Liver (tissue), 9 donors: ENCODE measurements around the gene SLC25A2. TPM values are rescaled to one million over a fixed set of nuclear protein-coding genes. Genes with fewer than 3 reads are reported as not detected.

Experiments
- DNase-seq: peaks from one replicate; pipeline ENCODE4 v3.0.0-alpha.2; 2017; ENCODE audit warnings: low spot score
- H3K27ac ChIP-seq, 2 donors: one replicate each; pipeline ENCODE4 v1.7.0; 2013; ENCODE audit warnings: inconsistent platforms in 2 of 2, low read length in 2 of 2, control low read depth in 1 of 2, low read depth in 1 of 2, mild to moderate bottlenecking in 1 of 2
- H3K27me3 ChIP-seq, 4 donors: one replicate each; pipeline versions ENCODE4 v1.6.1 to v1.7.0; 2013; ENCODE audit warnings: low read length in 3 of 4, inconsistent platforms in 1 of 4, mild to moderate bottlenecking in 1 of 4, moderate library complexity in 1 of 4; ENCODE audit not compliant: control insufficient read depth in 4 of 4, insufficient read depth in 4 of 4
- H3K36me3 ChIP-seq, 4 donors: one replicate each; pipeline versions ENCODE4 v1.6.1 to v1.7.0; 2013; ENCODE audit warnings: low read length in 3 of 4, mild to moderate bottlenecking in 3 of 4, low read depth in 1 of 4, moderate library complexity in 1 of 4; ENCODE audit not compliant: control insufficient read depth in 4 of 4, insufficient read depth in 3 of 4
- H3K4me1 ChIP-seq, 4 donors: one replicate each; pipeline versions ENCODE4 v1.6.1 to v1.7.0; 2013; ENCODE audit warnings: low read length in 3 of 4, mild to moderate bottlenecking in 3 of 4, moderate library complexity in 1 of 4; ENCODE audit not compliant: control insufficient read depth in 4 of 4, insufficient read depth in 4 of 4
- H3K4me3 ChIP-seq, 3 donors: one replicate each; pipeline versions ENCODE4 v1.6.1 to v1.7.0; 2013; ENCODE audit warnings: low read length in 3 of 3, control low read depth in 1 of 3, low read depth in 1 of 3, mild to moderate bottlenecking in 1 of 3
- H3K9ac ChIP-seq, 2 donors: one replicate each; pipeline ENCODE4 v1.7.0; 2013; ENCODE audit warnings: low read length in 2 of 2, mild to moderate bottlenecking in 2 of 2, moderate library complexity in 2 of 2, control low read depth in 1 of 2, low read depth in 1 of 2
- H3K9me3 ChIP-seq, 4 donors: one replicate each; pipeline versions ENCODE4 v1.6.1 to v1.7.0; 2013; ENCODE audit warnings: low read length in 3 of 4; ENCODE audit not compliant: control insufficient read depth in 4 of 4
- EGR1 ChIP-seq, 2 donors: IDR thresholded peaks; 2 replicates each; pipeline ENCODE4 v1.6.1; 2016 to 2018; ENCODE audit warnings: antibody characterized with exemption in 2 of 2, low read depth in 2 of 2
- FOXA1 ChIP-seq: IDR thresholded peaks from 2 replicates; pipeline ENCODE4 v1.6.1; 2016; ENCODE audit warnings: antibody characterized with exemption
- GABPA ChIP-seq, 2 donors: IDR thresholded peaks in 1 of 2; conservative IDR thresholded peaks in 1 of 2; 2 replicates each; pipeline ENCODE4 v1.6.1; 2016; ENCODE audit warnings: antibody characterized with exemption in 2 of 2, mild to moderate bottlenecking in 1 of 2, moderate library complexity in 1 of 2
- JUND ChIP-seq, 2 donors: IDR thresholded peaks; 2 replicates each; pipeline ENCODE4 v1.6.1; 2016; ENCODE audit warnings: antibody characterized with exemption in 2 of 2
- MAX ChIP-seq: IDR thresholded peaks from 2 replicates; pipeline ENCODE4 v1.6.1; 2016; ENCODE audit warnings: antibody characterized with exemption
- RAD21 ChIP-seq, 2 donors: IDR thresholded peaks; 2 replicates each; pipeline ENCODE4 v1.6.1; 2016; ENCODE audit warnings: antibody characterized with exemption in 2 of 2, mild to moderate bottlenecking in 2 of 2
- REST ChIP-seq: IDR thresholded peaks from 2 replicates; pipeline ENCODE4 v1.6.1; 2016; ENCODE audit warnings: antibody characterized with exemption, mild to moderate bottlenecking
- RXRA ChIP-seq, 2 donors: IDR thresholded peaks; 2 replicates each; pipeline ENCODE4 v1.6.1; 2017 to 2018; ENCODE audit warnings: antibody characterized with exemption in 2 of 2, mild to moderate bottlenecking in 1 of 2
- SP1 ChIP-seq: IDR thresholded peaks from 2 replicates; pipeline ENCODE4 v1.6.1; 2018; ENCODE audit warnings: antibody characterized with exemption, mild to moderate bottlenecking
- WGBS: extraction: QIAGEN DNeasy Blood & Tissue Kit; methylation state at CpG from one replicate; pipeline ENCODE4 v1.1.7; 2013; 5-methylcytosine and 5-hydroxymethylcytosine counted together
- polyA plus RNA-seq, 2 donors: library from polyadenylated mRNA; stranded (reverse) in 1 of 2; unstranded in 1 of 2; fragments of 200-250 nt in 1 of 2; fragments of >200 nt in 1 of 2; fragmentation: Nextera tagmentation in 1 of 2; extraction: Ambion mirVana in 1 of 2; gene quantifications; one replicate each; pipeline versions ENCODE4 v1.2.1 to v1.2.3, GENCODE V29; 2013 to 2015
- total RNA-seq, 2 donors: library from RNA; depleted of rRNA; stranded (reverse); fragments of >200 nt; gene quantifications; one replicate each; pipeline ENCODE4 v1.2.3, GENCODE V29; 2014
- TF ChIP-seq, protein P1 (sequence below): IDR thresholded peaks from 2 replicates; pipeline ENCODE4 v1.6.1; 2016; ENCODE audit warnings: antibody characterized with exemption
- TF ChIP-seq, protein P2 (sequence below): IDR thresholded peaks from 2 replicates; pipeline ENCODE4 v1.6.1; 2016; ENCODE audit warnings: antibody characterized with exemption
- TF ChIP-seq, protein P3 (sequence below): fragments of 150-350 bp; IDR thresholded peaks from 2 replicates; pipeline ENCODE4 v1.5.1; 2017; ENCODE audit warnings: improper control_type of control experiment, low read depth, low read length; ENCODE audit not compliant: missing input control
- donor health status: healthy.
- donor health status: healthy.
- donor health status: healthy.
- donor health status: healthy.
- donor health status: healthy.

Gene SLC25A2
- under 1 TPM; 0.19 to 0.42 TPM for total RNA-seq
- not detected for polyA plus RNA-seq

DNA sequence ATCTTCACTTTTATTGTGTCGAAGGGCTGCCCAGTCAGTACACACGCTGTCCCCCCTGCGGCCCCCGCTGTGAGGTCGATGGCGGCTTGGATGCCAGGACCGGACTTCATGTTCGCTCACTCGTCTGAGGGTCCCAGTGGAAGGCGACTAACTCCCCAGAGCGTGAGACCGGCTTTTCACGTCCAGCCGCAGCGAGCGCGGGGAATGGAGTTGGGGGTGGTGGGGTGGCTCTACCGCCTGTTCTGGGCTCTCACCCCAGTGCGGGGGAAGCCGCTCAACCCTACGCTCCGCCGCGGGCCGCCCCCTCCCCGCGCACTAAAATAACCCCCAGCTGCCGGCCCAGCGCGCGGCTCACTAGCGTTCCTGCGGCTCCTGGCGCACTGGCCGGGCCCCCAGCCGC is at the start of gene SLC25A2:
Gene SLC25A2, minus strand, starts transcription at position 294 of the 400 bp plus-strand sequence. Its CDS starts 184 bp downstream, at position 110.
- no peak for DNase-seq
- peaks cover 33 to 79% (median 49%) of the 10 kb centered on the region in 4 donors for H3K9me3 ChIP-seq
- H3K4me1 ChIP-seq: no peaks in the 10 kb centered on the region
- no peak for TF ChIP-seq JUND (IDR thresholded peaks at IDR 0.05)
- TF ChIP-seq EGR1 (IDR thresholded peaks at IDR 0.05; ENCODE audit: low read depth in 2 of 2): no peak
- TF ChIP-seq REST: no peak
- H3K27me3 ChIP-seq: no peaks in the 10 kb centered on the region
- no peak within 1 kb of the TSS for H3K27ac ChIP-seq
- WGBS: 48% methylated on average over 36 of the region's 36 CpGs
- no peak within 1 kb of the TSS for H3K9ac ChIP-seq
- peak within 1 kb of the TSS in 2 of 3 donors; percentile 20 to 46 for H3K4me3 ChIP-seq
- peaks cover 0 to 6% (median 0%) of the 10 kb centered on the region in 4 donors for H3K36me3 ChIP-seq

DNA sequence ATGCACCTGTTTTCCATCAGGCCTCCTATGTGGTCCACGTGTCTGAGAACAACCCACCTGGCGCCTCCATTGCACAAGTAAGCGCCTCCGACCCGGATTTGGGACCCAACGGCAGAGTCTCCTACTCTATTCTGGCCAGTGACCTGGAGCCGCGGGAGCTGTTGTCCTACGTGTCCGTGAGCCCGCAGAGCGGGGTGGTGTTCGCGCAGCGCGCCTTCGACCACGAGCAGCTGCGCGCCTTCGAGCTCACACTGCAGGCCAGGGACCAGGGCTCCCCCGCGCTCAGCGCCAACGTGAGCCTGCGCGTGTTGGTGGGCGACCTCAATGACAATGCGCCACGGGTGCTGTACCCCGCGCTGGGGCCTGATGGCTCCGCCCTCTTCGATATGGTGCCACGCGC is 47.7 kb upstream of the SLC25A2 start:
- WGBS: 32% methylated on average over 32 of the region's 36 CpGs
- Histone ChIP-seq H3K36me3 (peaks cover 0 to 3% (median 0%) of the 10 kb centered on the region in 4 donors), H3K27me3 (peaks cover 0 to 3% (median 1%) of the 10 kb centered on the region in 4 donors), H3K4me3 (peak overlapping the region in 1 of 3 donors; percentile 3), H3K27ac (no peak overlapping the region), H3K9me3 (peaks cover 29 to 64% (median 45%) of the 10 kb centered on the region in 4 donors), H3K4me1 (no peaks in the 10 kb centered on the region), H3K9ac (no peak overlapping the region)
- DNase-seq: no peak
- no peak for TF ChIP-seq SP1
- no peak for TF ChIP-seq RAD21 (IDR thresholded peaks at IDR 0.05)
- no peak for TF ChIP-seq MAX
- no peak for TF ChIP-seq RXRA (IDR thresholded peaks at IDR 0.05)

DNA sequence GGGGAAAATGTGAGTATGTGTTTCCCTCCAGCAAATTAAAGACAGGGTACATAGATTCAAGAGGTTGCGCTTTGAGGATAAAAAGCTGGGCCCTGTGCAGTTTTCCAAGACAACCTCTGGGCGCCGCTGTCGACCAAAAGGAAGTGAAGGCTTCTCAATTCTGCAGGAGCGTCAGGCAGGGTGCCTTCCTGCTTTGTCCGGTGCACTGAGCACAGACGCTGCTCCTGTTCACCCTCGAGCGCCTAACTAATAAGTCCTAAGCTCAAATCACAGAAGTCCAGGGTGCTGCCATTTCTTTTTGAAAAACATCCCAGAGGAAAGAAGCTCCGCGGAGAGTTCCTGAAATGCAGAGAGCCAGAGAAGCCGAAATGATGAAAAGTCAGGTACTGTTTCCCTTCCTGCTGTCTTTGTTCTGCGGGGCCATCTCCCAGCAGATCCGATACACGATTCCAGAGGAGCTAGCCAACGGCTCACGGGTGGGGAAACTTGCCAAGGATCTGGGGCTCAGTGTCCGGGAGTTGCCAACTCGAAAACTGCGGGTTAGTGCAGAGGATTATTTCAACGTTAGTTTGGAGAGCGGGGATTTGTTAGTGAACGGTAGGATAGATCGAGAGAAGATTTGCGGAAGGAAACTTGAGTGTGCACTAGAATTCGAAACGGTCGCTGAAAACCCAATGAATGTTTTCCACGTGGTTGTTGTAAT is 46.2 kb upstream of the SLC25A2 start, which contains the start of gene PCDHGB1:
Gene PCDHGB1, plus strand, starts transcription at position 183 of the 703 bp plus-strand sequence. Its CDS starts 162 bp downstream, at position 345.
- no peak for DNase-seq
- peaks cover 0 to 3% (median 1%) of the 10 kb centered on the region in 4 donors for H3K27me3 ChIP-seq
- 23% methylated on average over 29 of the region's 29 CpGs for WGBS
- peak within 1 kb of the TSS in 2 of 3 donors; percentile 20 to 41 for H3K4me3 ChIP-seq
- H3K36me3 ChIP-seq: peaks cover 0 to 3% (median 0%) of the 10 kb centered on the region in 4 donors
- H3K9me3 ChIP-seq: peaks cover 25 to 60% (median 42%) of the 10 kb centered on the region in 4 donors
- no peak within 1 kb of the TSS for H3K9ac ChIP-seq
- no peak within 1 kb of the TSS for H3K27ac ChIP-seq
- H3K4me1 ChIP-seq: no peaks in the 10 kb centered on the region
- TF ChIP-seq EGR1 (IDR thresholded peaks at IDR 0.05; ENCODE audit: low read depth in 2 of 2) (no peak), REST (no peak), RXRA (IDR thresholded peaks at IDR 0.05) (no peak), JUND (IDR thresholded peaks at IDR 0.05) (no peak), SP1 (no peak), FOXA1 (no peak), MAX (no peak), GABPA (IDR thresholded peaks at IDR 0.05 in 1 of 2, conservative IDR thresholded peaks at IDR 0.05 in 1 of 2) (no peak)
- TF ChIP-seq, protein P1, sequence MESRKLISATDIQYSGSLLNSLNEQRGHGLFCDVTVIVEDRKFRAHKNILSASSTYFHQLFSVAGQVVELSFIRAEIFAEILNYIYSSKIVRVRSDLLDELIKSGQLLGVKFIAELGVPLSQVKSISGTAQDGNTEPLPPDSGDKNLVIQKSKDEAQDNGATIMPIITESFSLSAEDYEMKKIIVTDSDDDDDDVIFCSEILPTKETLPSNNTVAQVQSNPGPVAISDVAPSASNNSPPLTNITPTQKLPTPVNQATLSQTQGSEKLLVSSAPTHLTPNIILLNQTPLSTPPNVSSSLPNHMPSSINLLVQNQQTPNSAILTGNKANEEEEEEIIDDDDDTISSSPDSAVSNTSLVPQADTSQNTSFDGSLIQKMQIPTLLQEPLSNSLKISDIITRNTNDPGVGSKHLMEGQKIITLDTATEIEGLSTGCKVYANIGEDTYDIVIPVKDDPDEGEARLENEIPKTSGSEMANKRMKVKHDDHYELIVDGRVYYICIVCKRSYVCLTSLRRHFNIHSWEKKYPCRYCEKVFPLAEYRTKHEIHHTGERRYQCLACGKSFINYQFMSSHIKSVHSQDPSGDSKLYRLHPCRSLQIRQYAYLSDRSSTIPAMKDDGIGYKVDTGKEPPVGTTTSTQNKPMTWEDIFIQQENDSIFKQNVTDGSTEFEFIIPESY: no peak
- TF ChIP-seq, protein P2, sequence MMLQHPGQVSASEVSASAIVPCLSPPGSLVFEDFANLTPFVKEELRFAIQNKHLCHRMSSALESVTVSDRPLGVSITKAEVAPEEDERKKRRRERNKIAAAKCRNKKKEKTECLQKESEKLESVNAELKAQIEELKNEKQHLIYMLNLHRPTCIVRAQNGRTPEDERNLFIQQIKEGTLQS: no peak
- TF ChIP-seq, protein P3, sequence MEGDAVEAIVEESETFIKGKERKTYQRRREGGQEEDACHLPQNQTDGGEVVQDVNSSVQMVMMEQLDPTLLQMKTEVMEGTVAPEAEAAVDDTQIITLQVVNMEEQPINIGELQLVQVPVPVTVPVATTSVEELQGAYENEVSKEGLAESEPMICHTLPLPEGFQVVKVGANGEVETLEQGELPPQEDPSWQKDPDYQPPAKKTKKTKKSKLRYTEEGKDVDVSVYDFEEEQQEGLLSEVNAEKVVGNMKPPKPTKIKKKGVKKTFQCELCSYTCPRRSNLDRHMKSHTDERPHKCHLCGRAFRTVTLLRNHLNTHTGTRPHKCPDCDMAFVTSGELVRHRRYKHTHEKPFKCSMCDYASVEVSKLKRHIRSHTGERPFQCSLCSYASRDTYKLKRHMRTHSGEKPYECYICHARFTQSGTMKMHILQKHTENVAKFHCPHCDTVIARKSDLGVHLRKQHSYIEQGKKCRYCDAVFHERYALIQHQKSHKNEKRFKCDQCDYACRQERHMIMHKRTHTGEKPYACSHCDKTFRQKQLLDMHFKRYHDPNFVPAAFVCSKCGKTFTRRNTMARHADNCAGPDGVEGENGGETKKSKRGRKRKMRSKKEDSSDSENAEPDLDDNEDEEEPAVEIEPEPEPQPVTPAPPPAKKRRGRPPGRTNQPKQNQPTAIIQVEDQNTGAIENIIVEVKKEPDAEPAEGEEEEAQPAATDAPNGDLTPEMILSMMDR: no peak
